Right lobe of liver (tissue), 6 donors: ENCODE data around the gene CLCN1. TPM values are rescaled to one million over a fixed set of nuclear protein-coding genes. Genes with fewer than 3 reads are reported as not detected.

Source experiments
- ATAC-seq, 4 donors: fragments of 200-7000 bp; cut with Tn5 transposase; one replicate each; pipeline ENCODE4 v1.9.1; 2020; ENCODE audit warnings: mild to moderate bottlenecking in 4 of 4, moderate library complexity in 4 of 4
- DNase-seq, 3 donors: peaks; one replicate each; pipeline ENCODE4 v3.0.0-alpha.2; 2020
- H3K27ac ChIP-seq, 3 donors: fragments of 200-600 bp; one replicate each; pipeline ENCODE4 v1.8.0; 2022
- H3K27me3 ChIP-seq, 2 donors: fragments of 200-600 bp; one replicate each; pipeline ENCODE4 v1.8.0; 2022
- H3K36me3 ChIP-seq, 4 donors: fragments of 200-600 bp; sonication (generic) in 1 of 4; one replicate each; pipeline versions ENCODE4 v1.5.1 to v1.8.0; 2017 to 2022; ENCODE audit warnings: control low read depth in 1 of 4
- H3K4me1 ChIP-seq, 4 donors: fragments of 200-600 bp; sonication (generic) in 1 of 4; one replicate each; pipeline versions ENCODE4 v1.5.1 to v1.8.0; 2017 to 2022; ENCODE audit warnings: control low read depth in 1 of 4
- H3K4me3 ChIP-seq, 3 donors: fragments of 200-600 bp; one replicate each; pipeline ENCODE4 v1.8.0; 2022
- H3K9me3 ChIP-seq, 4 donors: fragments of 200-600 bp; sonication (generic) in 1 of 4; one replicate each; pipeline versions ENCODE4 v1.5.1 to v1.8.0; 2017 to 2022; ENCODE audit warnings: control low read depth in 1 of 4
- CTCF ChIP-seq, 4 donors: fragments of 200-600 bp in 3 of 4; fragments of 450-650 bp in 1 of 4; IDR thresholded peaks; one replicate each; pipeline versions ENCODE4 v1.5.1 to v1.8.0; 2016 to 2022; ENCODE audit warnings: antibody characterized with exemption in 4 of 4, mild to moderate bottlenecking in 2 of 4
- POLR2A ChIP-seq: fragments of 450-650 bp; IDR thresholded peaks from one replicate; pipeline ENCODE4 v1.6.1; 2017; ENCODE audit warnings: antibody characterized with exemption, mild to moderate bottlenecking
- WGBS: methylation state at CpG from one replicate; pipeline ENCODE4 v1.1.6; 2018; ENCODE audit warnings: low coverage, low lambda C conversion rate; ENCODE audit not compliant: insufficient coverage; ENCODE audit errors: missing lambda C conversion rate; 5-methylcytosine and 5-hydroxymethylcytosine counted together
- intact Hi-C, 2 donors: fragments of 100-400 bp; cut with DNase I; formaldehyde crosslinking; loops; one replicate each; pipeline versions ENCODE4 v1.11.2 to v1.14.1; 2022
- total RNA-seq, 6 experiments: library from RNA; depleted of rRNA in 2 of 6; stranded (reverse); fragments of >200 nt in 2 of 6; fragmentation: NEBNext Ultra II Directional in 3 of 6; extraction: Animal tissue kit (Norgen Biotek cat#: 25700) in 3 of 6; gene quantifications; one replicate each; pipeline versions ENCODE4 v1.1.0 to v1.2.4, GENCODE V29; 2016 to 2023
- donor health status: DM: no; HTN: yes; CAD: no.
- donor health status: DM: no; HTN: no; CAD: no.
- donor health status: DM: no; HTN: no; CAD: no.
- donor health status: DM: no; HTN: yes; CAD: no.
- donor health status: DM: no; HTN: yes; CAD: no.

CLCN1 gene
- total RNA-seq, 6 experiments from 2014 or later, result not detected

GRCh38 chr7:143382791-143383641 lies 67.1 kb downstream of the CLCN1 start:
- DNase-seq (peak in 1 of 3 donors; percentile 58), ATAC-seq (no peak)
- Histone ChIP-seq H3K9me3 (no peaks in the 10 kb centered on the region), H3K4me3 (peak overlapping the region; percentile 69 to 98 (median 93)), H3K27me3 (no peaks in the 10 kb centered on the region), H3K27ac (peak overlapping the region in 2 of 3 donors; percentile 98 to 99), H3K4me1 (peaks cover 0 to 47% (median 19%) of the 10 kb centered on the region in 4 donors), H3K36me3 (peaks cover 0 to 7% (median under 1%) of the 10 kb centered on the region in 4 donors)
- WGBS, result 82% methylated on average over 10 of the region's 15 CpGs
- intact Hi-C loops, result no loop called here
- no peak for TF ChIP-seq CTCF (IDR thresholded peaks at IDR 0.05)
- no peak for TF ChIP-seq POLR2A

DNA sequence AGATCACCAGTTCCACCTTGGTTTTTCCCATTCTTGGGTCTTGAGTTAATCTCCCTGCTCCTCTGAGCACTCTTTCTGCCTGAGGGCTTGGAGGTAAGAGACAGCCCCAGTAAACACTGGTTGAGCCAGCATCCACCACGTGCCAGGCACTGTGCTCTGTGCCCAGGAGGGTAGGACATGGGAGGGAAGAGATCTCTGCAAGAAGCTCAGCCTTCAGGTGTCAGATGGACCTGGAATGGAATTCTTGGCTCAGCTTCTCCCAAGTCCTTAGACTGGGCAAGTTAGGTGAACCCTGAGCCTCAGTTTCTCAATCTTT lies 67.7 kb downstream of the CLCN1 start:
- Histone ChIP-seq H3K4me1 (peaks cover 0 to 47% (median 19%) of the 10 kb centered on the region in 4 donors), H3K4me3 (peak overlapping the region in 1 of 3 donors; percentile 69), H3K27me3 (no peaks in the 10 kb centered on the region), H3K9me3 (no peaks in the 10 kb centered on the region), H3K36me3 (peaks cover 0 to 13% (median 5%) of the 10 kb centered on the region in 4 donors), H3K27ac (peak overlapping the region in 2 of 3 donors; percentile 8 to 59)
- DNase-seq, result peak in 1 of 3 donors; percentile 39
- no CpG with 5 or more reads among the region's 1 CpG for WGBS
- no peak for TF ChIP-seq CTCF (IDR thresholded peaks at IDR 0.05)
- TF ChIP-seq POLR2A, result no peak
- intact Hi-C loops, result no loop called here
- ATAC-seq, result no peak

- DNase-seq (peak in 1 of 3 donors; percentile 11), ATAC-seq (no peak)
- Histone ChIP-seq H3K27me3 (no peaks in the 10 kb centered on the region), H3K27ac (no peak overlapping the region), H3K4me3 (peak overlapping the region in 2 of 3 donors; percentile 4 to 69), H3K36me3 (peaks cover 0 to 19% (median 10%) of the 10 kb centered on the region in 4 donors), H3K9me3 (no peaks in the 10 kb centered on the region), H3K4me1 (peaks cover 0 to 47% (median 19%) of the 10 kb centered on the region in 4 donors)
- intact Hi-C loops, result no loop called here
- 22% methylated on average over 5 of the region's 5 CpGs for WGBS
- TF ChIP-seq CTCF (IDR thresholded peaks at IDR 0.05) (no peak), POLR2A (no peak)
Observed at GRCh38 chr7:143384148-143384547, 68.2 kb downstream of the CLCN1 start.

DNA sequence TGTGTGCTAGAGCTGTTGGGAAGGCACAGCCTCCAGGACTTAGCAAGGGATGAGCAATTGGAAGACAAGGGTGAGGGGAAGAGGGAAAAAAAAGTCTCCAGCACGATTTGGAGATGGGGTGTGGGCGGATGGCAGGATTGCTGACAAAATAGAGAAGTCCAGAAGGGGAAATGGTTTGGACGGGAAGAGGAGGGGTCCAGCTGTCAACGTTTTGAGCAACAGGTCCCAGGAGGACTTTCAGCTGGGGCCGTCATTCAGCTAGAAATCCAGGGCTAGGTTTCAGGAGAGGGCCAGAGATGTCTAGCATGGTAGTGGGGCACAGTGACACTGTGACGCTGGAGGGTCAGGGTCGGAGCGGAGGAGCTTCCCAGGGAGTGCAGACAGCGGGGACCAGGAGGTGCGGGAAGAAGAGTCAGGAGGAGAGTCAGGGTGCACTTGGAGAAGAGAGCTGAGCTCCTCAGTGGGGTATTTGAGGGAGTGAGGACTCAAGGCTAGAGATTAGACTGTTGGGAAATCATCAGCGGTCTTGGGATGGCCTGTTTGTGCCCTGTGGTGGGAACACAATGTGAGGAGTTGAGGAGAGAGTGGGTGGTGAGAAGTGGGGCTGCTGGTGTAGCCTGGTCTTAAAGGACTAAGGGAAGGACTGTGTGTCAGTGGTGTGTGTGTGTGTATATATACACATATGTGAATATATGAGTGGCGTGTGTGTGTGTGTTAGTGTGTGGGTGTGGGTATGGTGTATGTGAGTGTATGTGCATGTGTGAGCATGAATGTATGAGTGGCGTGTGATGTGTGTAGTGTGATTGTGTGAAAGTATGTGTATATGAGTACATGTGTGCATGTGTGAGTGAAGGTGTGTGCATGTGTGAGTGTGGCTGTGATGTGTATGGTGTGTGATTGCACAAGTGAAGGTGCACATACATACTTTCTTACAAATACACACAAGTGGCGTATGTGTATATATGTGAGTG lies 69.0 kb downstream of the CLCN1 start:
- intact Hi-C loops, result no loop called here
- Histone ChIP-seq H3K36me3 (peaks cover 0 to 27% (median 15%) of the 10 kb centered on the region in 4 donors), H3K4me1 (peaks cover 0 to 40% (median 19%) of the 10 kb centered on the region in 4 donors), H3K27ac (peak overlapping the region in 1 of 3 donors; percentile 28), H3K9me3 (no peaks in the 10 kb centered on the region), H3K4me3 (peak overlapping the region in 1 of 3 donors; percentile 16), H3K27me3 (no peaks in the 10 kb centered on the region)
- WGBS, result 61% methylated on average over 13 of the region's 14 CpGs
- ATAC-seq (no peak), DNase-seq (peak in 1 of 3 donors; percentile 48)
- TF ChIP-seq CTCF (IDR thresholded peaks at IDR 0.05) (no peak), POLR2A (no peak)
